GM12874 (cell line): ENCODE measurements around the gene CCNY.

Experiments used
- CTCF ChIP-seq: IDR thresholded peaks from 2 replicates; pipeline ENCODE4 v1.5.1; 2011; ENCODE audit warnings: low read depth, mild to moderate bottlenecking, control low read depth, low read length, moderate library complexity; ENCODE audit not compliant: insufficient read depth

The CCNY gene

GRCh38 chr10:35460852-35461460 is 124.6 kb downstream of the CCNY start:
- TF ChIP-seq CTCF, result no peak

GRCh38 chr10:35462491-35462934 is 126.2 kb downstream of the CCNY start:
- TF ChIP-seq CTCF, result no peak

GRCh38 chr10:35463105-35463867 is 127.0 kb downstream of the CCNY start:
- TF ChIP-seq CTCF, result no peak

GRCh38 chr10:35463878-35464277 is 127.6 kb downstream of the CCNY start:
- TF ChIP-seq CTCF, result no peak

- TF ChIP-seq CTCF, result no peak
Measured at GRCh38 chr10:35464825-35465456, 128.6 kb downstream of the CCNY start.

- TF ChIP-seq CTCF, result no peak
Measured at GRCh38 chr10:35465673-35466072, 129.4 kb downstream of the CCNY start.

- TF ChIP-seq CTCF, result no peak
Measured at GRCh38 chr10:35466170-35466569, 129.9 kb downstream of the CCNY start.
